Keratinocyte (primary cell): ENCODE measurements around the gene PEX11G. TPM values are rescaled to one million over a fixed set of nuclear protein-coding genes. Genes with fewer than 3 reads are reported as not detected.

Experiments used
- DNase-seq: peaks from one replicate; pipeline ENCODE4 v3.0.0-alpha.2; 2011; ENCODE audit warnings: low read depth, missing footprints, low spot score
- FAIRE-seq: peaks from 2 replicates; lab custom pipeline; 2011; peaks lifted over from hg19 to GRCh38; lab: Jason Lieb, UNC
- H2AFZ ChIP-seq: 2 replicates; pipeline ENCODE4 v1.6.0; 2012; ENCODE audit warnings: low read length, control low read depth, inconsistent platforms; ENCODE audit not compliant: control insufficient read depth
- H3K27ac ChIP-seq: 2 replicates; pipeline ENCODE4 v1.5.1; 2011; ENCODE audit warnings: low read length; ENCODE audit not compliant: control insufficient read depth, insufficient read depth
- H3K27me3 ChIP-seq: 3 replicates; pipeline ENCODE4 v1.6.0; 2011; ENCODE audit warnings: low read length; ENCODE audit not compliant: control insufficient read depth, insufficient read depth; ENCODE audit errors: extremely low read depth
- H3K36me3 ChIP-seq, 2 experiments: 2 replicates in 1 of 2; 3 replicates in 1 of 2; pipeline ENCODE4 v1.5.1; 2011; ENCODE audit warnings: low read length in 2 of 2, mild to moderate bottlenecking in 1 of 2; ENCODE audit not compliant: control insufficient read depth in 2 of 2, insufficient read depth in 2 of 2; ENCODE audit errors: extremely low read depth in 1 of 2
- H3K4me1 ChIP-seq: 3 replicates; pipeline ENCODE4 v1.5.1; 2011; ENCODE audit warnings: low read length; ENCODE audit not compliant: control insufficient read depth, insufficient read depth; ENCODE audit errors: extremely low read depth
- H3K4me2 ChIP-seq: 3 replicates; pipeline ENCODE4 v1.6.0; 2011; ENCODE audit warnings: low read depth, low read length; ENCODE audit not compliant: control insufficient read depth, insufficient read depth; ENCODE audit errors: extremely low read depth
- H3K4me3 ChIP-seq, 3 experiments: fragments of 200-600 bp in 1 of 3; sonication (generic) in 1 of 3; 2 replicates in 2 of 3; 3 replicates in 1 of 3; pipeline ENCODE4 v1.5.1; 2011 to 2016; ENCODE audit warnings: low read length in 3 of 3, mild to moderate bottlenecking in 3 of 3, control low read depth in 2 of 3, inconsistent platforms in 1 of 3, low read depth in 1 of 3, mixed read lengths in 1 of 3, mixed run types in 1 of 3, moderate library complexity in 1 of 3; ENCODE audit not compliant: control insufficient read depth in 2 of 3, insufficient read depth in 2 of 3; ENCODE audit errors: extremely low read depth in 1 of 3
- H3K79me2 ChIP-seq: 2 replicates; pipeline ENCODE4 v1.6.0; 2012; ENCODE audit warnings: low read length; ENCODE audit not compliant: control insufficient read depth, insufficient read depth
- H3K9ac ChIP-seq: 3 replicates; pipeline ENCODE4 v1.6.0; 2011; ENCODE audit warnings: low read length; ENCODE audit not compliant: control insufficient read depth, insufficient read depth; ENCODE audit errors: extremely low read depth
- H3K9me1 ChIP-seq: 3 replicates; pipeline ENCODE4 v1.6.0; 2011; ENCODE audit warnings: low read length; ENCODE audit not compliant: control insufficient read depth, insufficient read depth; ENCODE audit errors: extremely low read depth
- H3K9me3 ChIP-seq: 2 replicates; pipeline ENCODE4 v1.5.1; 2012; ENCODE audit warnings: low read depth, low read length; ENCODE audit not compliant: control insufficient read depth
- H4K20me1 ChIP-seq: 3 replicates; pipeline ENCODE4 v1.6.0; 2011; ENCODE audit warnings: low read length; ENCODE audit not compliant: control insufficient read depth, insufficient read depth; ENCODE audit errors: extremely low read depth
- CTCF ChIP-seq, 3 experiments: IDR thresholded peaks in 1 of 3; conservative IDR thresholded peaks in 1 of 3; optimal IDR thresholded peaks in 1 of 3; 2 replicates in 2 of 3; 3 replicates in 1 of 3; pipeline versions ENCODE3 to v1.5.1; 2011; ENCODE audit warnings: low read length in 3 of 3, mild to moderate bottlenecking in 3 of 3, moderate library complexity in 2 of 3, control low read depth in 1 of 3, inconsistent platforms in 1 of 3; ENCODE audit not compliant: insufficient read depth in 2 of 3; ENCODE audit errors: extremely low read depth in 1 of 3
- EZH2 ChIP-seq: IDR thresholded peaks from one replicate; pipeline ENCODE4 v1.6.1; 2012; ENCODE audit warnings: inconsistent platforms, mild to moderate bottlenecking, low read length, moderate library complexity
- dilution Hi-C: fragments of 300-500 bp; cut with MboI; formaldehyde crosslinking; loops from one replicate; pipeline ENCODE4 v1.7.0; 2020; ENCODE audit warnings: low sequenced_read_pairs; ENCODE audit not compliant: extremely low pct_ligation_motif_present
- polyA plus RNA-seq, 5 experiments: library from polyadenylated mRNA; depleted of rRNA in 3 of 5; stranded (reverse) in 3 of 5; stranded (forward) in 1 of 5; unstranded in 1 of 5; fragments of >200 nt; gene quantifications; 1 replicate in 1 of 5; 2 replicates in 3 of 5; 3 replicates in 1 of 5; pipeline versions ENCODE4 v1.2.1 to v1.2.3, GENCODE V29; 2011 to 2012; ENCODE audit warnings: missing spikeins in 2 of 5, low read depth in 1 of 5, low replicate concordance in 1 of 5

The PEX11G gene
- polyA plus RNA-seq, 1 donor (not counting 4 experiments of a cell fraction or from before 2014, with no cell fraction given) = 1.1 TPM

- Histone ChIP-seq H4K20me1 (no peaks in the 10 kb centered on the region), H3K36me3 (peaks cover 13 to 29% of the 10 kb centered on the region in 2 experiments), H3K4me2 (no peak overlapping the region), H3K9me1 (no peaks in the 10 kb centered on the region), H3K27ac (no peak overlapping the region), H3K9ac (no peak overlapping the region), H3K27me3 (no peaks in the 10 kb centered on the region), H3K4me3 (no peak overlapping the region), H2AFZ (no peak overlapping the region), H3K9me3 (no peaks in the 10 kb centered on the region), H3K79me2 (peaks cover 10% of the 10 kb centered on the region), H3K4me1 (no peaks in the 10 kb centered on the region)
- FAIRE-seq (no peak), DNase-seq (no peak)
- dilution Hi-C loops = no loop called here
- TF ChIP-seq EZH2 (no peak), CTCF (optimal IDR thresholded peaks at IDR 0.05 in 1 of 3, IDR thresholded peaks at IDR 0.05 in 1 of 3, conservative IDR thresholded peaks at IDR 0.05 in 1 of 3; ENCODE audit: extremely low read depth in 1 of 3, insufficient read depth in 2 of 3, low read length in 3 of 3) (no peak)
Observed at GRCh38 chr19:7458675-7459074, 30.2 kb downstream of the PEX11G start.

GRCh38 chr19:7456964-7457541 is 31.8 kb downstream of the PEX11G start:
- Histone ChIP-seq H3K27me3 (no peaks in the 10 kb centered on the region), H3K4me1 (no peaks in the 10 kb centered on the region), H3K27ac (no peak overlapping the region), H3K4me3 (no peak overlapping the region), H3K9me3 (no peaks in the 10 kb centered on the region), H3K9ac (no peak overlapping the region), H3K4me2 (no peak overlapping the region), H3K79me2 (peaks cover 10% of the 10 kb centered on the region), H2AFZ (no peak overlapping the region), H3K36me3 (peaks cover 19 to 32% of the 10 kb centered on the region in 2 experiments), H3K9me1 (no peaks in the 10 kb centered on the region), H4K20me1 (no peaks in the 10 kb centered on the region)
- TF ChIP-seq CTCF (optimal IDR thresholded peaks at IDR 0.05 in 1 of 3, IDR thresholded peaks at IDR 0.05 in 1 of 3, conservative IDR thresholded peaks at IDR 0.05 in 1 of 3; ENCODE audit: extremely low read depth in 1 of 3, insufficient read depth in 2 of 3, low read length in 3 of 3) (no peak), EZH2 (no peak)
- DNase-seq = no peak
- dilution Hi-C loops = no loop called here
- FAIRE-seq = no peak
